ENCODE measurements around the gene PCDHB5. TPM values are rescaled to one million over a fixed set of nuclear protein-coding genes. Genes with fewer than 3 reads are reported as not detected.

The PCDHB5 gene
- total and polyA plus RNA-seq, 2 of the 13 experiments (the other 11 are each of a cell fraction or from before 2014, with no cell fraction given): 0.07 to 0.08 TPM

DNA sequence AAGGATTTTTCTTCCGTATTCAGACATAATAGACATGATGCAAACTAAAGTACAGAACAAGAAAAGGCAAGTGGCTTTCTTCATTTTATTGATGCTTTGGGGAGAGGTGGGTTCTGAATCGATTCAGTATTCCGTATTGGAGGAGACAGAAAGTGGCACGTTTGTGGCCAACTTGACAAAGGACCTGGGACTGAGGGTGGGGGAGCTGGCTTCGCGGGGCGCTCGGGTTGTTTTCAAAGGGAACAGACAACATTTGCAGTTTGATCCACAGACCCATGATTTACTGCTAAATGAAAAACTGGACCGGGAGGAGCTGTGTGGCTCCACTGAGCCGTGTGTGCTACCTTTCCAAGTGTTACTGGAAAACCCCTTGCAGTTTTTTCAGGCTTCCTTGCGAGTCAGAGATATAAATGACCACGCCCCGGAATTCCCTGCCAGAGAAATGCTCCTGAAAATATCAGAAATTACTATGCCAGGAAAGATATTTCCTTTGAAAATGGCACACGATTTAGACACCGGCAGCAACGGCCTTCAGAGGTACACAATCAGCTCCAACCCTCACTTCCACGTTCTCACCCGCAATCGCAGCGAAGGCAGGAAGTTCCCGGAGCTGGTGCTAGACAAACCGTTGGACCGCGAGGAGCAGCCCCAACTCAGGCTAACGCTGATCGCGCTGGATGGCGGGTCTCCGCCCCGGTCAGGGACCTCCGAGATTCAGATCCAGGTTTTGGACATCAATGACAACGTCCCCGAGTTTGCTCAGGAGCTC lies 15.4 kb downstream of the PCDHB5 start (continued):
- no peak for TF ChIP-seq ZNF10 (CRISPR knock-in tag; IDR thresholded peaks at IDR 0.05; ENCODE audit: borderline replicate concordance, low read depth)
- TF ChIP-seq, protein P1, sequence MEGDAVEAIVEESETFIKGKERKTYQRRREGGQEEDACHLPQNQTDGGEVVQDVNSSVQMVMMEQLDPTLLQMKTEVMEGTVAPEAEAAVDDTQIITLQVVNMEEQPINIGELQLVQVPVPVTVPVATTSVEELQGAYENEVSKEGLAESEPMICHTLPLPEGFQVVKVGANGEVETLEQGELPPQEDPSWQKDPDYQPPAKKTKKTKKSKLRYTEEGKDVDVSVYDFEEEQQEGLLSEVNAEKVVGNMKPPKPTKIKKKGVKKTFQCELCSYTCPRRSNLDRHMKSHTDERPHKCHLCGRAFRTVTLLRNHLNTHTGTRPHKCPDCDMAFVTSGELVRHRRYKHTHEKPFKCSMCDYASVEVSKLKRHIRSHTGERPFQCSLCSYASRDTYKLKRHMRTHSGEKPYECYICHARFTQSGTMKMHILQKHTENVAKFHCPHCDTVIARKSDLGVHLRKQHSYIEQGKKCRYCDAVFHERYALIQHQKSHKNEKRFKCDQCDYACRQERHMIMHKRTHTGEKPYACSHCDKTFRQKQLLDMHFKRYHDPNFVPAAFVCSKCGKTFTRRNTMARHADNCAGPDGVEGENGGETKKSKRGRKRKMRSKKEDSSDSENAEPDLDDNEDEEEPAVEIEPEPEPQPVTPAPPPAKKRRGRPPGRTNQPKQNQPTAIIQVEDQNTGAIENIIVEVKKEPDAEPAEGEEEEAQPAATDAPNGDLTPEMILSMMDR (CRISPR knock-in tag; IDR thresholded peaks at IDR 0.05): no peak
- TF ChIP-seq ISL2 (CRISPR knock-in tag; IDR thresholded peaks at IDR 0.05): 0 out of 2 replicates have a peak, but pooled peaks have one; percentile 9
- TF ChIP-seq, protein P2, sequence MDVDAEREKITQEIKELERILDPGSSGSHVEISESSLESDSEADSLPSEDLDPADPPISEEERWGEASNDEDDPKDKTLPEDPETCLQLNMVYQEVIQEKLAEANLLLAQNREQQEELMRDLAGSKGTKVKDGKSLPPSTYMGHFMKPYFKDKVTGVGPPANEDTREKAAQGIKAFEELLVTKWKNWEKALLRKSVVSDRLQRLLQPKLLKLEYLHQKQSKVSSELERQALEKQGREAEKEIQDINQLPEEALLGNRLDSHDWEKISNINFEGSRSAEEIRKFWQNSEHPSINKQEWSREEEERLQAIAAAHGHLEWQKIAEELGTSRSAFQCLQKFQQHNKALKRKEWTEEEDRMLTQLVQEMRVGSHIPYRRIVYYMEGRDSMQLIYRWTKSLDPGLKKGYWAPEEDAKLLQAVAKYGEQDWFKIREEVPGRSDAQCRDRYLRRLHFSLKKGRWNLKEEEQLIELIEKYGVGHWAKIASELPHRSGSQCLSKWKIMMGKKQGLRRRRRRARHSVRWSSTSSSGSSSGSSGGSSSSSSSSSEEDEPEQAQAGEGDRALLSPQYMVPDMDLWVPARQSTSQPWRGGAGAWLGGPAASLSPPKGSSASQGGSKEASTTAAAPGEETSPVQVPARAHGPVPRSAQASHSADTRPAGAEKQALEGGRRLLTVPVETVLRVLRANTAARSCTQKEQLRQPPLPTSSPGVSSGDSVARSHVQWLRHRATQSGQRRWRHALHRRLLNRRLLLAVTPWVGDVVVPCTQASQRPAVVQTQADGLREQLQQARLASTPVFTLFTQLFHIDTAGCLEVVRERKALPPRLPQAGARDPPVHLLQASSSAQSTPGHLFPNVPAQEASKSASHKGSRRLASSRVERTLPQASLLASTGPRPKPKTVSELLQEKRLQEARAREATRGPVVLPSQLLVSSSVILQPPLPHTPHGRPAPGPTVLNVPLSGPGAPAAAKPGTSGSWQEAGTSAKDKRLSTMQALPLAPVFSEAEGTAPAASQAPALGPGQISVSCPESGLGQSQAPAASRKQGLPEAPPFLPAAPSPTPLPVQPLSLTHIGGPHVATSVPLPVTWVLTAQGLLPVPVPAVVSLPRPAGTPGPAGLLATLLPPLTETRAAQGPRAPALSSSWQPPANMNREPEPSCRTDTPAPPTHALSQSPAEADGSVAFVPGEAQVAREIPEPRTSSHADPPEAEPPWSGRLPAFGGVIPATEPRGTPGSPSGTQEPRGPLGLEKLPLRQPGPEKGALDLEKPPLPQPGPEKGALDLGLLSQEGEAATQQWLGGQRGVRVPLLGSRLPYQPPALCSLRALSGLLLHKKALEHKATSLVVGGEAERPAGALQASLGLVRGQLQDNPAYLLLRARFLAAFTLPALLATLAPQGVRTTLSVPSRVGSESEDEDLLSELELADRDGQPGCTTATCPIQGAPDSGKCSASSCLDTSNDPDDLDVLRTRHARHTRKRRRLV (CRISPR knock-in tag; IDR thresholded peaks at IDR 0.05): no peak
- TF ChIP-seq, protein P3, sequence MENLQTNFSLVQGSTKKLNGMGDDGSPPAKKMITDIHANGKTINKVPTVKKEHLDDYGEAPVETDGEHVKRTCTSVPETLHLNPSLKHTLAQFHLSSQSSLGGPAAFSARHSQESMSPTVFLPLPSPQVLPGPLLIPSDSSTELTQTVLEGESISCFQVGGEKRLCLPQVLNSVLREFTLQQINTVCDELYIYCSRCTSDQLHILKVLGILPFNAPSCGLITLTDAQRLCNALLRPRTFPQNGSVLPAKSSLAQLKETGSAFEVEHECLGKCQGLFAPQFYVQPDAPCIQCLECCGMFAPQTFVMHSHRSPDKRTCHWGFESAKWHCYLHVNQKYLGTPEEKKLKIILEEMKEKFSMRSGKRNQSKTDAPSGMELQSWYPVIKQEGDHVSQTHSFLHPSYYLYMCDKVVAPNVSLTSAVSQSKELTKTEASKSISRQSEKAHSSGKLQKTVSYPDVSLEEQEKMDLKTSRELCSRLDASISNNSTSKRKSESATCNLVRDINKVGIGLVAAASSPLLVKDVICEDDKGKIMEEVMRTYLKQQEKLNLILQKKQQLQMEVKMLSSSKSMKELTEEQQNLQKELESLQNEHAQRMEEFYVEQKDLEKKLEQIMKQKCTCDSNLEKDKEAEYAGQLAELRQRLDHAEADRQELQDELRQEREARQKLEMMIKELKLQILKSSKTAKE (CRISPR knock-in tag; IDR thresholded peaks at IDR 0.05; ENCODE audit: borderline replicate concordance): no peak
- TF ChIP-seq RAD21 (CRISPR knock-in tag; IDR thresholded peaks at IDR 0.05): no peak
- TF ChIP-seq MEIS1 (CRISPR knock-in tag; IDR thresholded peaks at IDR 0.05; ENCODE audit: borderline replicate concordance): no peak
- no peak for TF ChIP-seq TAF15 (IDR thresholded peaks at IDR 0.05; ENCODE audit: low read depth, low read length, poor library complexity, severe bottlenecking)
- TF ChIP-seq RFX5 (IDR thresholded peaks at IDR 0.05; ENCODE audit: low read depth, low read length): no peak
- no peak for TF ChIP-seq HES4 (CRISPR knock-in tag; IDR thresholded peaks at IDR 0.05; ENCODE audit: borderline replicate concordance)
